SK-N-MC (cell line): Measurements from ENCODE around the gene NPTX1.

Experiments
- DNase-seq: peaks from one replicate; pipeline ENCODE4 v3.0.0-alpha.2; 2011; ENCODE audit warnings: low read depth, low spot score
- H3K27ac ChIP-seq: fragments of 200-600 bp; sonication (generic); 2 replicates; pipeline ENCODE4 v1.5.1; 2016; ENCODE audit warnings: mixed run types
- H3K36me3 ChIP-seq: fragments of 200-600 bp; sonication (generic); 2 replicates; pipeline ENCODE4 v1.6.1; 2017; ENCODE audit warnings: antibody characterized with exemption, low read length, mixed read lengths; ENCODE audit not compliant: insufficient read depth
- H3K4me3 ChIP-seq: fragments of 200-600 bp; sonication (generic); 2 replicates; pipeline ENCODE4 v1.5.1; 2016
- H3K9ac ChIP-seq: fragments of 200-600 bp; sonication (generic); 2 replicates; pipeline ENCODE4 v1.8.0; 2017; ENCODE audit warnings: mixed run types, mixed read lengths; ENCODE audit not compliant: insufficient read length
- H3K9me3 ChIP-seq: fragments of 200-600 bp; sonication (generic); 2 replicates; pipeline ENCODE4 v1.6.1; 2017; ENCODE audit warnings: low read depth, mild to moderate bottlenecking, antibody characterized with exemption, low read length, moderate library complexity, mixed read lengths
- EZH2 ChIP-seq: fragments of 200-600 bp; sonication (generic); IDR thresholded peaks from one replicate; pipeline ENCODE4 v1.6.1; 2017; ENCODE audit warnings: antibody characterized with exemption
- FOXP2 ChIP-seq: optimal IDR thresholded peaks from 2 replicates; pipeline ENCODE3; 2011; ENCODE audit warnings: mild to moderate bottlenecking, moderate library complexity; ENCODE audit not compliant: insufficient read depth; ENCODE audit errors: extremely low read length, control extremely low read depth
- POLR2AphosphoS5 ChIP-seq: IDR thresholded peaks from 2 replicates; pipeline ENCODE4 v1.6.1; 2012; ENCODE audit warnings: mild to moderate bottlenecking, low read depth, low read length, borderline replicate concordance

The NPTX1 gene

GRCh38 chr17:80424878-80425765, 51.3 kb downstream of the NPTX1 start:
- H3K36me3 ChIP-seq = no peaks in the 10 kb centered on the region
- H3K9ac ChIP-seq = no peak overlapping the region
- no peak overlapping the region for H3K27ac ChIP-seq
- no peak for TF ChIP-seq FOXP2
- TF ChIP-seq POLR2AphosphoS5 = no peak
- TF ChIP-seq EZH2 = no peak
- DNase-seq = no peak
- H3K9me3 ChIP-seq = no peaks in the 10 kb centered on the region
- H3K4me3 ChIP-seq = no peak overlapping the region

GRCh38 chr17:80424261-80424660, 52.1 kb downstream of the NPTX1 start:
- H3K9me3 ChIP-seq = no peaks in the 10 kb centered on the region
- no peak overlapping the region for H3K27ac ChIP-seq
- H3K4me3 ChIP-seq = no peak overlapping the region
- H3K9ac ChIP-seq = no peak overlapping the region
- TF ChIP-seq FOXP2 = no peak
- no peak for TF ChIP-seq EZH2
- no peak for TF ChIP-seq POLR2AphosphoS5
- no peaks in the 10 kb centered on the region for H3K36me3 ChIP-seq
- no peak for DNase-seq

DNA sequence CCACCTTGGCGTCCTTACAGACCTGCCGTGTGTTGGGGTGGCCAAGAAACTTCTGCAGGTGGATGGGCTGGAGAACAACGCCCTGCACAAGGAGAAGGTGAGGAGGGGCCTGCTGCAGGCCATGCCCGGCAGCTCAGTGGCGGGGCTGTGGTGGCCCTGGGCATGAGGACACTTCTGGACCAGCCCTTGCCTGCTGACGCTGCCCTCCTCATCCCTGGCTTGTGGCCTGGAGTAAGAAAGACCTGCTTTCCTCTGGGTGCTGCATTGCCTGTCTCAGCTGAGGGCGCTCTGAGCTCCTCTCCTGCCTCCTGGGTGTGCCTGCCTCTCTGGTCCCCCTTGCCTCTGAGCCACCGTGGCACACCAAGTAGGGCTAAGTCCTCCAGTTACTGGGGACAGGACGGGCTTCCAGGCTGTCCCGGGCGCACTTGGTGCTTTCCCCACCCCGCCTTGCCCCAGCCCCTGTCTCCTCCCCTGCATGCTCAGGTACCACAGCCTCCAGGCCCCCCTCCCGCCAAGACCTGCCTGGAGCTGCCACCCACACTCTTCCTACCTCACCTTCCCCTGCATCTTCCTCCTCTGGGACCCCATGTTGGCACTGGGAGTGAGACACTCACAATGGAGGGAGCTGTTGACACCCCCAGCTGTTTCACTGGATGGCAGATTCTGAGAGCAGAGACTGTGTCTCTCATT, 52.7 kb downstream of the NPTX1 start:
- no peak overlapping the region for H3K4me3 ChIP-seq
- TF ChIP-seq EZH2 = no peak
- no peak for TF ChIP-seq FOXP2
- TF ChIP-seq POLR2AphosphoS5 = no peak
- no peaks in the 10 kb centered on the region for H3K9me3 ChIP-seq
- no peak overlapping the region for H3K9ac ChIP-seq
- no peak for DNase-seq
- H3K36me3 ChIP-seq = no peaks in the 10 kb centered on the region
- no peak overlapping the region for H3K27ac ChIP-seq

DNA sequence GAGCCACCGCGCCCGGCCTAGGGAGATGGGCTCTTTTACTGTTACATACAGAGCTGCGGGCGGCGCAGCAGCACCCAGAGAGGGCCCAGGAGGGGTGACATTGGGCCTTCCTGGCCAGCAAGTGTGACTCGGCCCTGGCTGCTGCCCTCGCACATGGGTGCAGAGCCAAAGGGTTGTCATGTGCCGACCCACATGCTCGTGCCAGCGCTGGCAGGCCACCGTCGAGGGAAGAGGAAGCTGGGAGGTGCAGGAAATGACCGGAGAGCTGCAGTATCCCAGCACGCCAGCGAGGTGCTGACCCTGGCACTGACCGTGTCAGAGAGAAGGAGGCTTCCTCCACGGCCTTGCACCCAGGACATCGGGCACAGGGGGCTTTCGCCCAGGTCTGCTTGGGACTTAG, 53.4 kb downstream of the NPTX1 start:
- no peak overlapping the region for H3K9ac ChIP-seq
- H3K9me3 ChIP-seq = no peaks in the 10 kb centered on the region
- H3K4me3 ChIP-seq = no peak overlapping the region
- no peak for TF ChIP-seq POLR2AphosphoS5
- TF ChIP-seq EZH2 = no peak
- no peak for TF ChIP-seq FOXP2
- no peak for DNase-seq
- no peaks in the 10 kb centered on the region for H3K36me3 ChIP-seq
- H3K27ac ChIP-seq = no peak overlapping the region

- Histone ChIP-seq H3K36me3 (no peaks in the 10 kb centered on the region), H3K27ac (no peak overlapping the region), H3K9ac (no peak overlapping the region), H3K4me3 (no peak overlapping the region), H3K9me3 (no peaks in the 10 kb centered on the region)
- no peak for DNase-seq
- TF ChIP-seq EZH2 = no peak
- TF ChIP-seq POLR2AphosphoS5 = no peak
- no peak for TF ChIP-seq FOXP2
These were observed 54.1 kb downstream of the NPTX1 start for GRCh38 chr17:80422276-80422675.

DNA sequence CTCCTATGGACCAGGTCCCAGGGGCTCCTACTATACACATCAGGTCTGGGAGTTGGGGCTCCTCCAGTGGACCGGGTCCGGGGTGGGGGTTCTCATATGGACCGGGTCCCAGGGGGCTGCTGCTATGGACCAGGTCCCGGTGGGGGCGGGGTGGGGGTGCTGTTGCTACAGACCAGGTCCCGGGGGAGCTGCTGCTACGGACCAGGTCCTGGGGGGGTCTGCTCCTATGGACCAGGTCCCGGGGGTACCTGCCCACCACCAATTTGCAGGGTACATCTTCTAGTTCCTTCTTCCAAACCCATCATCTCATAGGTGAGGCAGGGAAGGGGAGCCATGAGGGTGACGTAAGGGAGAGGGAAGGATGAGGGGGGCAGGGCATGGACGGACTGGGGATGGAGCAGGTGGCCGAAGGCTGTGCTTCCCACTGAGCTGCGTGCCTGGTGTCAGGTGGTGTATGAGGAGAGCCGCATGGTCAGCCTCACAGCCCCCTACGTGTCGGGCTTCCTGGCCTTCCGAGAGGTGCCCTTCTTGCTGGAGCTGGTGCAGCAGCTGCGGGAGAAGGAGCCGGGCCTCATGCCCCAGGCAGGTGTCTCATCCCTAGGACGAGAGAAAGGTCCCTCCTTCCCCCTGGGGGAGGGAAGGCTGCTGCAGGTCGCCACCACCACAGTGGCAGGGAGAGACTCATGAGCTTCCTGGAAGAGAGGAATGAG, 54.9 kb downstream of the NPTX1 start:
- Histone ChIP-seq H3K36me3 (no peaks in the 10 kb centered on the region), H3K27ac (no peak overlapping the region), H3K4me3 (no peak overlapping the region), H3K9me3 (no peaks in the 10 kb centered on the region), H3K9ac (no peak overlapping the region)
- no peak for DNase-seq
- TF ChIP-seq EZH2 = no peak
- TF ChIP-seq POLR2AphosphoS5 = no peak
- TF ChIP-seq FOXP2 = no peak

- TF ChIP-seq EZH2 (no peak), POLR2AphosphoS5 (no peak), FOXP2 (no peak)
- no peak for DNase-seq
- H3K9ac ChIP-seq = no peak overlapping the region
- no peaks in the 10 kb centered on the region for H3K36me3 ChIP-seq
- H3K27ac ChIP-seq = no peak overlapping the region
- no peak overlapping the region for H3K4me3 ChIP-seq
- no peaks in the 10 kb centered on the region for H3K9me3 ChIP-seq
These were observed 57.2 kb downstream of the NPTX1 start for GRCh38 chr17:80419255-80419654.

- Histone ChIP-seq H3K4me3 (no peak overlapping the region), H3K27ac (no peak overlapping the region), H3K36me3 (no peaks in the 10 kb centered on the region), H3K9ac (no peak overlapping the region), H3K9me3 (no peaks in the 10 kb centered on the region)
- TF ChIP-seq POLR2AphosphoS5 (no peak), FOXP2 (no peak), EZH2 (no peak)
- no peak for DNase-seq
These were observed 57.8 kb downstream of the NPTX1 start for GRCh38 chr17:80418589-80418988.
